Calu3 (cell line): Measurements from ENCODE around the gene MAP7D1. TPM values are rescaled to one million over a fixed set of nuclear protein-coding genes. Genes with fewer than 3 reads are reported as not detected.
A peak's percentile ranks its signal among the peaks of the same experiment; 100 is the strongest.
"Not testable (repeated sequence)": the region's sequence is repeated elsewhere in the genome, so short reads cannot be mapped to it uniquely, and the experiment has no call there.

ENCODE experiments used
- BruUV-seq: library from RNA; stranded (reverse); fragments of 400-500 nt; replicated peaks from 2 replicates; lab custom pipeline; 2021; lab: Mats Ljungman, UMichigan
- CTCF ChIA-PET: fragments of 300-600 bp; sonication (Branson Sonifier 250); formaldehyde crosslinking; loops from one replicate; lab custom pipeline; 2022; ENCODE audit warnings: antibody characterized with exemption; lab: Charles Lee
- DNase-seq: peaks from one replicate; pipeline ENCODE4 v3.0.0; 2022
- H3K27ac Mint-ChIP-seq: one replicate; pipeline ENCODE4 v1.8.0; 2022; ENCODE audit warnings: mixed read lengths; ENCODE audit not compliant: unreplicated experiment
- H3K27me3 Mint-ChIP-seq: one replicate; pipeline ENCODE4 v1.8.0; 2022; ENCODE audit warnings: mixed read lengths; ENCODE audit not compliant: unreplicated experiment
- H3K36me3 Mint-ChIP-seq: one replicate; pipeline ENCODE4 v1.8.0; 2022; ENCODE audit warnings: mild to moderate bottlenecking, moderate library complexity, mixed read lengths; ENCODE audit not compliant: insufficient read depth, unreplicated experiment
- H3K4me1 Mint-ChIP-seq: one replicate; pipeline ENCODE4 v1.8.0; 2022; ENCODE audit warnings: mild to moderate bottlenecking, low read depth, mixed read lengths; ENCODE audit not compliant: unreplicated experiment
- H3K4me3 Mint-ChIP-seq: one replicate; pipeline ENCODE4 v1.8.0; 2022; ENCODE audit warnings: mild to moderate bottlenecking, low read depth, moderate library complexity, mixed read lengths; ENCODE audit not compliant: unreplicated experiment
- H3K9me3 Mint-ChIP-seq: one replicate; pipeline ENCODE4 v1.8.0; 2022; ENCODE audit warnings: low read depth, mixed read lengths; ENCODE audit not compliant: unreplicated experiment
- intact Hi-C: fragments of 100-400 bp; cut with micrococcal nuclease; formaldehyde crosslinking; loops from one replicate; pipeline ENCODE4 v1.10.0; 2022; ENCODE audit not compliant: unreplicated experiment
- total RNA-seq: library from RNA; stranded (reverse); gene quantifications from 2 replicates; pipeline ENCODE4 v1.2.3, GENCODE V29; 2022
- TF ChIP-seq, protein P1 (sequence below): fragments of 200-600 bp; IDR thresholded peaks from one replicate; pipeline ENCODE4 v1.8.0; 2022; ENCODE audit warnings: antibody characterized with exemption; ENCODE audit not compliant: unreplicated experiment

MAP7D1 gene
- total RNA-seq, 1 experiment from 2014 or later, result 98.3 TPM

DNA sequence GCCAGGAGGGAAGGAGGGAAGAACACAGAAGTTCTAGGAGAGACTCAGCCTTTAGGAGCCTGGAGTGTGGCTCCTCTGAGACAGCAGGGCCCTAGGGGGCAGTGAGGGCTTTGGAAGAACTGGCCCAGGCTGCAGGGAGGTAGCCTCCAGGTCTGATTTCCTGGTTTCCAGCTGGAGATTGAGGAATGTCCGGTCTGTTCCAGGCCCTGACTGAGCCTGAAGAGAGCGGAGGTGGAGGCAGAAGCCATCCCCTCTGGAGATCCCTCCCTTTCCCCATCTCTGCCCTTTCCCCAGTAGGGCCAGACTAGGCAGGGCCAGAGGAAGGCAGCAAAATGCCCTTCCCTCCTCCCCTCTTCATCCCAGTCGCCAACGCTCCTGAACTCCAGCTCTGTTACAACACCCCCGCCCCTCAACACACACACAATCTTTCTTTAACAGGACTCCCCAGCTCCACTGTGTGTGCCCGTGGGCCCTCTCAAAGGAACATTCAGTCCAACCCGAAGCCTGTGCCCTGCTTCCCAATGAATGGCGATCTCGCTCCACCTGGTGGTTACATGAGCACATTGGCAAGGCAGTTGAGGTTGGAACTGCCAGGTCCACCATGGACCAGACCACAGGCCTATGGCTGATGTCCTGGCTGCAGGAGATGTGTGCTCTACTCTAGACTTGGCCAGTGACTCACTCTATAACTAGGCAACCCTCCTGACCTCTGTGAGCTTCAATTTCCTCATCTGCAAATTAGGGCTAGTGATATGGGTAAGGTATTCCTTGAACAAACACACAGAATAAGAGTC is 32.0 kb downstream of the MAP7D1 start:
- DNase-seq, result peak; percentile 84
- no TSS peak for BruUV-seq
- TF ChIP-seq, protein P1, sequence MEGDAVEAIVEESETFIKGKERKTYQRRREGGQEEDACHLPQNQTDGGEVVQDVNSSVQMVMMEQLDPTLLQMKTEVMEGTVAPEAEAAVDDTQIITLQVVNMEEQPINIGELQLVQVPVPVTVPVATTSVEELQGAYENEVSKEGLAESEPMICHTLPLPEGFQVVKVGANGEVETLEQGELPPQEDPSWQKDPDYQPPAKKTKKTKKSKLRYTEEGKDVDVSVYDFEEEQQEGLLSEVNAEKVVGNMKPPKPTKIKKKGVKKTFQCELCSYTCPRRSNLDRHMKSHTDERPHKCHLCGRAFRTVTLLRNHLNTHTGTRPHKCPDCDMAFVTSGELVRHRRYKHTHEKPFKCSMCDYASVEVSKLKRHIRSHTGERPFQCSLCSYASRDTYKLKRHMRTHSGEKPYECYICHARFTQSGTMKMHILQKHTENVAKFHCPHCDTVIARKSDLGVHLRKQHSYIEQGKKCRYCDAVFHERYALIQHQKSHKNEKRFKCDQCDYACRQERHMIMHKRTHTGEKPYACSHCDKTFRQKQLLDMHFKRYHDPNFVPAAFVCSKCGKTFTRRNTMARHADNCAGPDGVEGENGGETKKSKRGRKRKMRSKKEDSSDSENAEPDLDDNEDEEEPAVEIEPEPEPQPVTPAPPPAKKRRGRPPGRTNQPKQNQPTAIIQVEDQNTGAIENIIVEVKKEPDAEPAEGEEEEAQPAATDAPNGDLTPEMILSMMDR, result peak; percentile 84
- Mint-ChIP-seq H3K9me3 (no peaks in the 10 kb centered on the region), H3K4me1 (peaks cover 10% of the 10 kb centered on the region), H3K27me3 (no peaks in the 10 kb centered on the region), H3K36me3 (peaks cover 11% of the 10 kb centered on the region), H3K27ac (peak overlapping the region; percentile 84), H3K4me3 (no peak overlapping the region)
- intact Hi-C loops, result loop anchor here (1.0 kb wide), 2 partner anchors 39 to 88 kb away; partner anchors contain the start of gene TRAPPC3
- CTCF ChIA-PET, result interaction anchor here (0.5 to 2.0 kb wide), 14 partner anchors 20 to 263 kb away, joined by 3 to 50 read pairs (median 4); partner anchors contain the start of genes OSCP1, THRAP3 and TRAPPC3

DNA sequence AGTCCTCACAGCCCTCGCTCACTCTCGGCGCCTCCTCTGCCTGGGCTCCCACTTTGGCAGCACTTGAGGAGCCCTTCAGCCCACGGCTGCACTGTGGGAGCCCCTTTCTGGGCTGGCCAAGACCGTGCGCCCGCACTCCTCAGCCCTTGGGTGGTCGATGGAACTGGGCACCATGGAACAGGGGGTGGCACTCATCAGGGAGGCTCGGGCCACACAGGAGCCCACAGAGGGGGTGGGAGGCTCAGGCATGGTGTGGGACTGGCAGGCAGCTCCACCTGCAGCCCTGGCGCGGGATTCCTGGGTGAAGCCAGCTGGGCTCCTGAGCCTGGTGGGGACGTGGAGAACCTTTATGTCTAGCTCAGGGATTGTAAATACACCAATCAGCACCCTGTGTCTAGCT is 40.8 kb downstream of the MAP7D1 start:
- BruUV-seq, DNase-seq, H3K27ac Mint-ChIP-seq, H3K27me3 Mint-ChIP-seq, intact Hi-C loops, CTCF ChIA-PET, H3K9me3 Mint-ChIP-seq, H3K36me3 Mint-ChIP-seq, H3K4me3 Mint-ChIP-seq: not testable (repeated sequence)
- peaks cover 14% of the 10 kb centered on the region for H3K4me1 Mint-ChIP-seq

DNA sequence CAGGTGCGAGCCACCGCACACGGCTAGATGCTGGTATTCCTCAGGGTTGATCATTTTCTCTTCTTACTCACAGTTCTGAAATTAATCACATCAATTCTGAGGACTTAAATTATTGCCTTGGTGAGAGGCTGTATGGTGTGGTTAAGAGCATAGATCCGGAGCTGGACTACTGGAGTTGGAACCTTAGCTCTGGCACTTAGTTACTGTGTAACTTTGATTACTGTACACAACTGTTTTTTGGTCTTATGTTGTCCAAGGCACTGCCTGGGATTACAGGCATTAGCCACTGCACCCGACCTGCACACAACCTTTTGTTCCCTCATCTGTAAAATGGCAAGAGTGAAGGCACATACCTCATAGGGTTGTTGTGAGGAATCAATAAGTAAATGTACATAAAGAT is 42.7 kb downstream of the MAP7D1 start:
- BruUV-seq, result no TSS peak
- Mint-ChIP-seq H3K27ac (no peak overlapping the region), H3K4me1 (peaks cover 20% of the 10 kb centered on the region), H3K9me3 (no peaks in the 10 kb centered on the region), H3K27me3 (no peaks in the 10 kb centered on the region), H3K4me3 (no peak overlapping the region), H3K36me3 (peaks cover 4% of the 10 kb centered on the region)
- DNase-seq, result no peak
- intact Hi-C loops, result no loop called here
- TF ChIP-seq, protein P1, result no peak
- CTCF ChIA-PET, result interaction anchor here (0.6 to 0.7 kb wide), 2 partner anchors 11 to 82 kb away, joined by 3 to 4 read pairs; no protein-coding TSS in a partner anchor

DNA sequence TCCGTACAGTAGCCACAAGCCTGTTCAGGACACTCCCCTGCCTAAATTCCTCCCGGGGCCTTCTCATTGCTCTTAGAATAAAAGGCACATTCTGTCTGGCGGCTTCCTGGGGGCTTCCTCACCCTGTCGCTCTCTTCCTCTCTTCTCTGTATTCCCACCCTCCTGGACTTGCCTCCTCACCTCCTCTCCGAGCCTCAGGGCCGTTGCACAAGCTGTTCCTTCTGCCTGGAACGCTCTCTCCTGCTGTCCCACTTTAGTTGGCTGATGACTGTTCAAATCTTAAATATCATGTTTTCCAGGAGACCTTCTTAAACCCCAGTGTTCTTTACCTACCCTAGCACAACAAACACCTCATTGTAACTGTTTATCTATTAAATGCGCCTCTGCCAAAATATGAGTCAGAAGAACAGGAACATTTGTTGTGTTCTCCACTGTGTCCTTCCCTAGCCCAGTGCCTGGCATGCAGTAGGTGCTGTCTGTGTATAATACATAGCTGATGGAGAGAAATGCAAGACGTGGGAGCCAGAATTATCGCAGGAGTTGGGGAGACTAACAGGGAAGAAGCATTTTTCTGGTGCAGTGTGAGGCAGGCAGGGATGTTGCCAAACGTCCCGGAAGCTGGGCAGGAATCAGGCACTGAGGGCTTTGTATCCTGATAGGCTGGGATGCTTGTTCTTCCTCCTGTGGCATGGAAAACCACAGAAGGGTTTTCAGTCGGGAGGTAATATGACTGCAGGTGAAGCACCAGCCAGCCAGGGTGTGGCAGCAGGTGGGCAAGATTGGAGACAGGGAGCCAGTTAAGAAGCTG is 44.2 kb downstream of the MAP7D1 start:
- no TSS peak for BruUV-seq
- H3K4me1 Mint-ChIP-seq, result peaks cover 27% of the 10 kb centered on the region

More for the DNA sequence above, 44.2 kb downstream of the MAP7D1 start:
- CTCF ChIA-PET, result interaction anchor here (0.6 to 1.6 kb wide), 4 partner anchors 24 to 578 kb away, joined by 4 to 8 read pairs (median 4); partner anchors contain the start of gene THRAP3
- Mint-ChIP-seq H3K4me3 (peak overlapping the region; percentile 4), H3K27ac (peak overlapping the region; percentile 53), H3K27me3 (no peaks in the 10 kb centered on the region), H3K9me3 (peaks cover 3% of the 10 kb centered on the region), H3K36me3 (peaks cover 4% of the 10 kb centered on the region)
- intact Hi-C loops, result loop anchor here (2.0 kb wide), 1 partner anchor 25 kb away; the partner anchor contains the start of gene THRAP3
- peak; percentile 55 for DNase-seq
- TF ChIP-seq, protein P1, result no peak
